HEK293 (cell line): ENCODE results near the gene MARK3.

Source experiments
- CTCF ChIA-PET: fragments of 350-600 bp; formaldehyde crosslinking; extraction: SDS; loops from one replicate; lab custom pipeline; 2021; ENCODE audit warnings: antibody characterized with exemption; lab: Yijun Ruan, JAX
- POLR2A ChIA-PET: fragments of 300-600 bp; formaldehyde crosslinking; extraction: SDS; loops from one replicate; lab custom pipeline; 2020; ENCODE audit warnings: antibody characterized with exemption, inconsistent platforms; lab: Yijun Ruan, JAX
- H3K27ac ChIP-seq: fragments of 200-500 bp; sonication (Bioruptor generic); 2 replicates; pipeline ENCODE4 v1.5.1; 2014; ENCODE audit warnings: low read depth, low read length, control low read depth, inconsistent platforms; ENCODE audit errors: extremely low read depth
- H3K36me3 ChIP-seq, 2 experiments: fragments of 200-500 bp in 1 of 2; sonication (Bioruptor generic) in 1 of 2; 1 replicate in 1 of 2; 2 replicates in 1 of 2; pipeline ENCODE4 v1.5.1; 2014 to 2017; ENCODE audit warnings: inconsistent platforms in 2 of 2, low read length in 2 of 2; ENCODE audit not compliant: control insufficient read depth in 2 of 2, insufficient read depth in 1 of 2
- H3K4me1 ChIP-seq: fragments of 200-500 bp; sonication (Bioruptor generic); 2 replicates; pipeline ENCODE4 v1.5.1; 2014; ENCODE audit warnings: mild to moderate bottlenecking, low read length, inconsistent platforms; ENCODE audit not compliant: control insufficient read depth, insufficient read depth
- H3K4me3 ChIP-seq: 2 replicates; pipeline ENCODE4 v1.5.1; 2011; ENCODE audit warnings: low read depth, mild to moderate bottlenecking, control low read depth, low read length, moderate library complexity
- H3K9me3 ChIP-seq: fragments of 200-500 bp; sonication (Bioruptor generic); 2 replicates; pipeline ENCODE4 v1.5.1; 2014; ENCODE audit warnings: low read depth, low read length, inconsistent platforms; ENCODE audit not compliant: control insufficient read depth, insufficient read depth
- GLI2 ChIP-seq: fragments of 450-650 bp; formaldehyde crosslinking; IDR thresholded peaks from 2 replicates; pipeline ENCODE4; 2017; ENCODE audit warnings: missing biosample characterization, missing genetic modification characterization, low read depth, borderline replicate concordance
- KLF8 ChIP-seq: fragments of 450-650 bp; formaldehyde crosslinking; IDR thresholded peaks from 2 replicates; pipeline ENCODE4 v1.5.1; 2016; ENCODE audit warnings: missing biosample characterization, missing genetic modification characterization
- MEIS1 ChIP-seq: sonication (generic); formaldehyde crosslinking; IDR thresholded peaks from 2 replicates; pipeline ENCODE4 v1.8.1; 2022; ENCODE audit warnings: missing genetic modification reagents, mild to moderate bottlenecking, borderline replicate concordance
- REPIN1 ChIP-seq: fragments of 450-650 bp; formaldehyde crosslinking; IDR thresholded peaks from 2 replicates; pipeline ENCODE4 v1.5.1; 2017; ENCODE audit warnings: missing biosample characterization, missing genetic modification characterization, low read depth
- SETDB1 ChIP-seq: IDR thresholded peaks from one replicate; pipeline ENCODE4 v1.6.1; 2017; ENCODE audit warnings: mild to moderate bottlenecking, low read length, moderate library complexity, mixed read lengths; ENCODE audit not compliant: insufficient read length
- SP7 ChIP-seq: fragments of 450-650 bp; formaldehyde crosslinking; IDR thresholded peaks from 2 replicates; pipeline ENCODE4 v1.5.1; 2016; ENCODE audit warnings: missing biosample characterization, missing genetic modification characterization
- TRIM28 ChIP-seq: IDR thresholded peaks from 2 replicates; pipeline ENCODE4 v1.6.1; 2011; ENCODE audit warnings: low read length, control low read depth, borderline replicate concordance
- YY2 ChIP-seq: fragments of 450-650 bp; formaldehyde crosslinking; IDR thresholded peaks from 2 replicates; pipeline ENCODE4 v1.5.1; 2016; ENCODE audit warnings: missing biosample characterization, missing genetic modification characterization
- ZBTB17 ChIP-seq: fragments of 450-650 bp; formaldehyde crosslinking; IDR thresholded peaks from 2 replicates; pipeline ENCODE4 v1.5.1; 2016; ENCODE audit warnings: missing biosample characterization, missing genetic modification characterization
- ZNF121 ChIP-seq: fragments of 450-650 bp; formaldehyde crosslinking; IDR thresholded peaks from 2 replicates; pipeline ENCODE4 v1.5.1; 2016; ENCODE audit warnings: missing biosample characterization, missing genetic modification characterization
- ZNF146 ChIP-seq: fragments of 450-650 bp; formaldehyde crosslinking; IDR thresholded peaks from 2 replicates; pipeline ENCODE4 v1.5.1; 2016; ENCODE audit warnings: missing biosample characterization, missing genetic modification characterization
- ZNF169 ChIP-seq: fragments of 450-650 bp; formaldehyde crosslinking; IDR thresholded peaks from 2 replicates; pipeline ENCODE4 v1.5.1; 2016; ENCODE audit warnings: missing biosample characterization, missing genetic modification characterization
- ZNF26 ChIP-seq: fragments of 450-650 bp; formaldehyde crosslinking; IDR thresholded peaks from 2 replicates; pipeline ENCODE4 v1.5.1; 2016; ENCODE audit warnings: missing biosample characterization, missing genetic modification characterization
- ZNF311 ChIP-seq: fragments of 450-650 bp; formaldehyde crosslinking; IDR thresholded peaks from 2 replicates; pipeline ENCODE4 v1.5.1; 2017; ENCODE audit warnings: missing biosample characterization, missing genetic modification characterization, borderline replicate concordance
- ZNF555 ChIP-seq: fragments of 450-650 bp; formaldehyde crosslinking; conservative IDR thresholded peaks from 2 replicates; pipeline ENCODE4 v1.5.1; 2017; ENCODE audit warnings: missing biosample characterization, mild to moderate bottlenecking, missing genetic modification characterization, inconsistent platforms
- ZNF558 ChIP-seq: fragments of 450-650 bp; formaldehyde crosslinking; IDR thresholded peaks from 2 replicates; pipeline ENCODE4 v1.5.1; 2016; ENCODE audit warnings: missing biosample characterization, missing genetic modification characterization
- ZNF610 ChIP-seq: fragments of 450-650 bp; formaldehyde crosslinking; IDR thresholded peaks from 2 replicates; pipeline ENCODE4 v1.5.1; 2016; ENCODE audit warnings: missing biosample characterization, missing genetic modification characterization, borderline replicate concordance
- ZNF76 ChIP-seq: fragments of 450-650 bp; formaldehyde crosslinking; IDR thresholded peaks from 2 replicates; pipeline ENCODE4; 2016; ENCODE audit warnings: low read depth, missing biosample characterization, missing genetic modification characterization, borderline replicate concordance
- ZNF768 ChIP-seq: fragments of 450-650 bp; formaldehyde crosslinking; IDR thresholded peaks from 2 replicates; pipeline ENCODE4 v1.5.1; 2018; ENCODE audit warnings: missing biosample characterization, mild to moderate bottlenecking, missing genetic modification characterization
- TF ChIP-seq, protein P1 (sequence below): fragments of 450-650 bp; formaldehyde crosslinking; conservative IDR thresholded peaks from 2 replicates; pipeline ENCODE4 v1.5.1; 2016; ENCODE audit warnings: low read depth, missing biosample characterization, missing genetic modification characterization
- TF ChIP-seq, protein P2 (sequence below): fragments of 450-650 bp; formaldehyde crosslinking; IDR thresholded peaks from 2 replicates; pipeline ENCODE4 v1.5.1; 2016; ENCODE audit warnings: missing biosample characterization, missing genetic modification characterization
- TF ChIP-seq, protein P3 (sequence below): fragments of 450-650 bp; formaldehyde crosslinking; IDR thresholded peaks from 2 replicates; pipeline ENCODE4 v1.5.1; 2016; ENCODE audit warnings: missing biosample characterization, missing genetic modification characterization
- TF ChIP-seq, protein P4 (sequence below): fragments of 450-650 bp; formaldehyde crosslinking; IDR thresholded peaks from 2 replicates; pipeline ENCODE4 v1.5.1; 2016; ENCODE audit warnings: missing biosample characterization, missing genetic modification characterization

MARK3 gene

GRCh38 chr14:103361867-103362266 is 23.3 kb upstream of the MARK3 start (continued):
- TF ChIP-seq, protein P1, sequence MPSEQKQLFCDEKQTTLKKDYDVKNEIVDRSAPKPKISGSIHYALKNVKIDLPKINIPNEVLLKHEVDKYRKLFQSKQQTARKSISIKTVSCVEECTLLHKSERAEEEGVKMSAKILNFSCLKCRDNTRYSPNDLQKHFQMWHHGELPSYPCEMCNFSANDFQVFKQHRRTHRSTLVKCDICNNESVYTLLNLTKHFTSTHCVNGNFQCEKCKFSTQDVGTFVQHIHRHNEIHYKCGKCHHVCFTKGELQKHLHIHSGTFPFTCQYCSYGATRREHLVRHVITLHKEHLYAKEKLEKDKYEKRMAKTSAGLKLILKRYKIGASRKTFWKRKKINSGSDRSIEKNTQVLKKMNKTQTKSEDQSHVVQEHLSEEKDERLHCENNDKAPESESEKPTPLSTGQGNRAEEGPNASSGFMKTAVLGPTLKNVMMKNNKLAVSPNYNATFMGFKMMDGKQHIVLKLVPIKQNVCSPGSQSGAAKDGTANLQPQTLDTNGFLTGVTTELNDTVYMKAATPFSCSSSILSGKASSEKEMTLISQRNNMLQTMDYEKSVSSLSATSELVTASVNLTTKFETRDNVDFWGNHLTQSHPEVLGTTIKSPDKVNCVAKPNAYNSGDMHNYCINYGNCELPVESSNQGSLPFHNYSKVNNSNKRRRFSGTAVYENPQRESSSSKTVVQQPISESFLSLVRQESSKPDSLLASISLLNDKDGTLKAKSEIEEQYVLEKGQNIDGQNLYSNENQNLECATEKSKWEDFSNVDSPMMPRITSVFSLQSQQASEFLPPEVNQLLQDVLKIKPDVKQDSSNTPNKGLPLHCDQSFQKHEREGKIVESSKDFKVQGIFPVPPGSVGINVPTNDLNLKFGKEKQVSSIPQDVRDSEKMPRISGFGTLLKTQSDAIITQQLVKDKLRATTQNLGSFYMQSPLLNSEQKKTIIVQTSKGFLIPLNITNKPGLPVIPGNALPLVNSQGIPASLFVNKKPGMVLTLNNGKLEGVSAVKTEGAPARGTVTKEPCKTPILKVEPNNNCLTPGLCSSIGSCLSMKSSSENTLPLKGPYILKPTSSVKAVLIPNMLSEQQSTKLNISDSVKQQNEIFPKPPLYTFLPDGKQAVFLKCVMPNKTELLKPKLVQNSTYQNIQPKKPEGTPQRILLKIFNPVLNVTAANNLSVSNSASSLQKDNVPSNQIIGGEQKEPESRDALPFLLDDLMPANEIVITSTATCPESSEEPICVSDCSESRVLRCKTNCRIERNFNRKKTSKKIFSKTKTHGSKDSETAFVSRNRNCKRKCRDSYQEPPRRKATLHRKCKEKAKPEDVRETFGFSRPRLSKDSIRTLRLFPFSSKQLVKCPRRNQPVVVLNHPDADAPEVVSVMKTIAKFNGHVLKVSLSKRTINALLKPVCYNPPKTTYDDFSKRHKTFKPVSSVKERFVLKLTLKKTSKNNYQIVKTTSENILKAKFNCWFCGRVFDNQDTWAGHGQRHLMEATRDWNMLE, result peak; percentile 67
- TF ChIP-seq ZNF558 (tag by site-specific recombination) (0 out of 2 replicates have a peak, but pooled peaks have one; percentile 20), GLI2 (tag by site-specific recombination) (no peak), ZNF311 (tag by site-specific recombination) (no peak), ZNF768 (tag by site-specific recombination) (peak; percentile 52; the same call in 1 of the 2 replicates), YY2 (tag by site-specific recombination) (0 out of 2 replicates have a peak, but pooled peaks have one; percentile 20)
- TF ChIP-seq, protein P2, sequence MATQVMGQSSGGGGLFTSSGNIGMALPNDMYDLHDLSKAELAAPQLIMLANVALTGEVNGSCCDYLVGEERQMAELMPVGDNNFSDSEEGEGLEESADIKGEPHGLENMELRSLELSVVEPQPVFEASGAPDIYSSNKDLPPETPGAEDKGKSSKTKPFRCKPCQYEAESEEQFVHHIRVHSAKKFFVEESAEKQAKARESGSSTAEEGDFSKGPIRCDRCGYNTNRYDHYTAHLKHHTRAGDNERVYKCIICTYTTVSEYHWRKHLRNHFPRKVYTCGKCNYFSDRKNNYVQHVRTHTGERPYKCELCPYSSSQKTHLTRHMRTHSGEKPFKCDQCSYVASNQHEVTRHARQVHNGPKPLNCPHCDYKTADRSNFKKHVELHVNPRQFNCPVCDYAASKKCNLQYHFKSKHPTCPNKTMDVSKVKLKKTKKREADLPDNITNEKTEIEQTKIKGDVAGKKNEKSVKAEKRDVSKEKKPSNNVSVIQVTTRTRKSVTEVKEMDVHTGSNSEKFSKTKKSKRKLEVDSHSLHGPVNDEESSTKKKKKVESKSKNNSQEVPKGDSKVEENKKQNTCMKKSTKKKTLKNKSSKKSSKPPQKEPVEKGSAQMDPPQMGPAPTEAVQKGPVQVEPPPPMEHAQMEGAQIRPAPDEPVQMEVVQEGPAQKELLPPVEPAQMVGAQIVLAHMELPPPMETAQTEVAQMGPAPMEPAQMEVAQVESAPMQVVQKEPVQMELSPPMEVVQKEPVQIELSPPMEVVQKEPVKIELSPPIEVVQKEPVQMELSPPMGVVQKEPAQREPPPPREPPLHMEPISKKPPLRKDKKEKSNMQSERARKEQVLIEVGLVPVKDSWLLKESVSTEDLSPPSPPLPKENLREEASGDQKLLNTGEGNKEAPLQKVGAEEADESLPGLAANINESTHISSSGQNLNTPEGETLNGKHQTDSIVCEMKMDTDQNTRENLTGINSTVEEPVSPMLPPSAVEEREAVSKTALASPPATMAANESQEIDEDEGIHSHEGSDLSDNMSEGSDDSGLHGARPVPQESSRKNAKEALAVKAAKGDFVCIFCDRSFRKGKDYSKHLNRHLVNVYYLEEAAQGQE (tag by site-specific recombination), result no peak
- TF ChIP-seq, protein P3, sequence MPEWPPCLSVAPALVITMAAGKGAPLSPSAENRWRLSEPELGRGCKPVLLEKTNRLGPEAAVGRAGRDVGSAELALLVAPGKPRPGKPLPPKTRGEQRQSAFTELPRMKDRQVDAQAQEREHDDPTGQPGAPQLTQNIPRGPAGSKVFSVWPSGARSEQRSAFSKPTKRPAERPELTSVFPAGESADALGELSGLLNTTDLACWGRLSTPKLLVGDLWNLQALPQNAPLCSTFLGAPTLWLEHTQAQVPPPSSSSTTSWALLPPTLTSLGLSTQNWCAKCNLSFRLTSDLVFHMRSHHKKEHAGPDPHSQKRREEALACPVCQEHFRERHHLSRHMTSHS (tag by site-specific recombination), result no peak

- CTCF ChIA-PET, result interaction anchor here (0.9 to 2.0 kb wide), 3 partner anchors 8 to 27 kb away, joined by 3 to 7 read pairs (median 3); no protein-coding TSS in a partner anchor
- Histone ChIP-seq H3K4me1 (no peaks in the 10 kb centered on the region), H3K27ac (no peak overlapping the region), H3K9me3 (no peaks in the 10 kb centered on the region), H3K36me3 (no peaks in the 10 kb centered on the region), H3K4me3 (no peak overlapping the region)
- POLR2A ChIA-PET, result interaction anchor here (1.2 to 1.7 kb wide), 2 partner anchors 27 to 29 kb away, joined by 3 to 6 read pairs; partner anchors contain the start of gene EIF5
- peak; percentile 44; the same call in 1 of the 2 replicates for TF ChIP-seq SP7
- peak; percentile 44; the same call in 1 of the 2 replicates for TF ChIP-seq ZNF169 (tag by site-specific recombination)
- TF ChIP-seq ZNF76 (tag by site-specific recombination), result no peak
- TF ChIP-seq ZBTB17 (tag by site-specific recombination), result no peak
- peak; percentile 22; the same call in 1 of the 2 replicates for TF ChIP-seq ZNF26
- TF ChIP-seq ZNF146 (tag by site-specific recombination), result no peak
- TF ChIP-seq KLF8 (tag by site-specific recombination), result 0 out of 2 replicates have a peak, but pooled peaks have one; percentile 23
- TF ChIP-seq ZNF121 (tag by site-specific recombination), result 0 out of 2 replicates have a peak, but pooled peaks have one; percentile 26
- TF ChIP-seq ZNF610, result 0 out of 2 replicates have a peak, but pooled peaks have one; percentile 49
- peak; percentile 79; the same call in 1 of the 2 replicates for TF ChIP-seq ZNF558 (tag by site-specific recombination)
- TF ChIP-seq, protein P4, sequence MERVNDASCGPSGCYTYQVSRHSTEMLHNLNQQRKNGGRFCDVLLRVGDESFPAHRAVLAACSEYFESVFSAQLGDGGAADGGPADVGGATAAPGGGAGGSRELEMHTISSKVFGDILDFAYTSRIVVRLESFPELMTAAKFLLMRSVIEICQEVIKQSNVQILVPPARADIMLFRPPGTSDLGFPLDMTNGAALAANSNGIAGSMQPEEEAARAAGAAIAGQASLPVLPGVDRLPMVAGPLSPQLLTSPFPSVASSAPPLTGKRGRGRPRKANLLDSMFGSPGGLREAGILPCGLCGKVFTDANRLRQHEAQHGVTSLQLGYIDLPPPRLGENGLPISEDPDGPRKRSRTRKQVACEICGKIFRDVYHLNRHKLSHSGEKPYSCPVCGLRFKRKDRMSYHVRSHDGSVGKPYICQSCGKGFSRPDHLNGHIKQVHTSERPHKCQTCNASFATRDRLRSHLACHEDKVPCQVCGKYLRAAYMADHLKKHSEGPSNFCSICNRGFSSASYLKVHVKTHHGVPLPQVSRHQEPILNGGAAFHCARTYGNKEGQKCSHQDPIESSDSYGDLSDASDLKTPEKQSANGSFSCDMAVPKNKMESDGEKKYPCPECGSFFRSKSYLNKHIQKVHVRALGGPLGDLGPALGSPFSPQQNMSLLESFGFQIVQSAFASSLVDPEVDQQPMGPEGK, result peak; percentile 11; the same call in 1 of the 2 replicates
- no peak for TF ChIP-seq MEIS1 (CRISPR knock-in tag)
- peak; percentile 79; the same call in 1 of the 2 replicates for TF ChIP-seq TRIM28
- 0 out of 2 replicates have a peak, but pooled peaks have one; percentile 8 for TF ChIP-seq ZNF555 (tag by site-specific recombination)
- peak; percentile 94 for TF ChIP-seq SETDB1
- no peak for TF ChIP-seq REPIN1 (tag by site-specific recombination)
Measured at GRCh38 chr14:103362780-103363179, 22.4 kb upstream of the MARK3 start.
